GM12878 (cell line): ENCODE measurements around the gene INHA. TPM values are rescaled to one million over a fixed set of nuclear protein-coding genes. Genes with fewer than 3 reads are reported as not detected.

Source experiments
- ATAC-seq: fragments of 200-7000 bp; cut with Tn5 transposase; 3 replicates; pipeline ENCODE4 v1.9.1; 2020; ENCODE audit warnings: mild to moderate bottlenecking, moderate library complexity
- BruUV-seq: library from RNA; stranded (reverse); fragments of 400-500 nt; replicated peaks from 2 replicates; lab custom pipeline; 2021; lab: Mats Ljungman, UMichigan
- CTCF ChIA-PET: fragments of 300-600 bp; sonication (Branson Sonifier 250); formaldehyde crosslinking; extraction: SDS; loops from one replicate; lab custom pipeline; 2021; ENCODE audit warnings: inconsistent platforms; lab: Yijun Ruan, JAX
- POLR2A ChIA-PET: fragments of 350-600 bp; formaldehyde crosslinking; extraction: SDS; loops from one replicate; lab custom pipeline; 2021; ENCODE audit warnings: inconsistent platforms; lab: Charles Lee
- RAD21 ChIA-PET: fragments of 300-600 bp; sonication (Branson Sonifier 250); formaldehyde crosslinking; loops from one replicate; lab custom pipeline; 2023; ENCODE audit warnings: antibody characterized with exemption; ENCODE audit not compliant: unreplicated experiment; lab: Charles Lee
- SMC1A ChIA-PET: fragments of 300-600 bp; sonication (Branson Sonifier 250); formaldehyde crosslinking; loops from one replicate; lab custom pipeline; 2023; ENCODE audit not compliant: unreplicated experiment, uncharacterized antibody; lab: Charles Lee
- DNase-seq: peaks from one replicate; pipeline ENCODE4 v3.0.0-alpha.2; 2011; ENCODE audit warnings: low read depth, low spot score
- FAIRE-seq: peaks from 3 replicates; lab custom pipeline; 2011; peaks lifted over from hg19 to GRCh38; lab: Jason Lieb, UNC
- H2AFZ ChIP-seq: 2 replicates; pipeline ENCODE4 v1.6.0; 2011; ENCODE audit warnings: low read depth, low read length, control low read depth; ENCODE audit not compliant: control insufficient read depth
- H3K27ac ChIP-seq: 2 replicates; pipeline ENCODE4 v1.5.1; 2011; ENCODE audit warnings: control low read depth; ENCODE audit not compliant: control insufficient read depth, insufficient read depth
- H3K27me3 ChIP-seq, 2 experiments: replicated peaks in 1 of 2; 2 replicates each; pipeline versions ENCODE4 v1.6.0 to v1.6.1; 2011; ENCODE audit warnings: low read length in 1 of 2; ENCODE audit not compliant: control insufficient read depth in 2 of 2, insufficient read depth in 2 of 2
- H3K36me3 ChIP-seq, 2 experiments: 2 replicates each; pipeline ENCODE4 v1.5.1; 2011; ENCODE audit warnings: low read length in 1 of 2; ENCODE audit not compliant: control insufficient read depth in 2 of 2, insufficient read depth in 2 of 2
- H3K4me1 ChIP-seq: 2 replicates; pipeline ENCODE4 v1.6.1; 2011; ENCODE audit warnings: mild to moderate bottlenecking, low read length, moderate library complexity, mixed read lengths; ENCODE audit not compliant: control insufficient read depth, insufficient read depth
- H3K4me2 ChIP-seq: 2 replicates; pipeline ENCODE4 v1.6.0; 2011; ENCODE audit warnings: control low read depth; ENCODE audit not compliant: control insufficient read depth, insufficient read depth
- H3K4me3 ChIP-seq: fragments of 200-600 bp; sonication (generic); 2 replicates; pipeline ENCODE4 v1.5.1; 2016
- H3K79me2 ChIP-seq: 2 replicates; pipeline ENCODE4 v1.6.0; 2011; ENCODE audit warnings: low read length; ENCODE audit not compliant: control insufficient read depth, insufficient read depth
- H3K9ac ChIP-seq: 2 replicates; pipeline ENCODE4 v1.8.0; 2011; ENCODE audit warnings: low read length, control low read depth, mixed read lengths; ENCODE audit not compliant: control insufficient read depth, insufficient read depth
- H3K9me3 ChIP-seq: replicated peaks from 3 replicates; pipeline ENCODE4 v1.5.1; 2011; ENCODE audit warnings: mild to moderate bottlenecking, low read length; ENCODE audit not compliant: control insufficient read depth, insufficient read depth
- H4K20me1 ChIP-seq: 2 replicates; pipeline ENCODE4 v1.6.0; 2011; ENCODE audit not compliant: control insufficient read depth, insufficient read depth
- BCL11A ChIP-seq: IDR thresholded peaks from 2 replicates; pipeline ENCODE4 v1.6.1; 2011; ENCODE audit warnings: low read depth, low read length
- EED ChIP-seq: sonication (generic); IDR thresholded peaks from 2 replicates; pipeline ENCODE4 v1.6.1; 2016; ENCODE audit warnings: antibody characterized with exemption, low read depth
- FOS ChIP-seq: IDR thresholded peaks from 3 replicates; pipeline ENCODE4 v1.6.1; 2011; ENCODE audit warnings: borderline replicate concordance; ENCODE audit not compliant: insufficient read length; ENCODE audit errors: extremely low read depth
- GABPA ChIP-seq: IDR thresholded peaks from 2 replicates; pipeline ENCODE4 v1.6.1; 2014; ENCODE audit warnings: antibody characterized with exemption, low read depth, mild to moderate bottlenecking, inconsistent platforms
- HDAC6 ChIP-seq: fragments of 200-600 bp; sonication (generic); IDR thresholded peaks from one replicate; pipeline ENCODE4 v1.8.0; 2017; ENCODE audit warnings: antibody characterized with exemption; ENCODE audit not compliant: unreplicated experiment
- HDGF ChIP-seq: fragments of 450-650 bp; IDR thresholded peaks from 2 replicates; pipeline ENCODE4 v1.6.1; 2016; ENCODE audit warnings: antibody characterized with exemption
- POU2F2 ChIP-seq: IDR thresholded peaks from 3 replicates; pipeline ENCODE4 v1.6.1; 2011; ENCODE audit warnings: low read depth, mild to moderate bottlenecking, low read length, borderline replicate concordance
- SIX5 ChIP-seq: IDR thresholded peaks from 2 replicates; pipeline ENCODE4 v1.6.1; 2011; ENCODE audit warnings: mild to moderate bottlenecking, low read depth, low read length, moderate library complexity; ENCODE audit not compliant: severe bottlenecking
- YBX1 ChIP-seq: fragments of 450-650 bp; IDR thresholded peaks from 2 replicates; pipeline ENCODE4 v1.6.1; 2016; ENCODE audit warnings: antibody characterized with exemption
- ZNF207 ChIP-seq: fragments of 450-650 bp; IDR thresholded peaks from 2 replicates; pipeline ENCODE4 v1.6.1; 2014; ENCODE audit warnings: antibody characterized with exemption, mild to moderate bottlenecking, borderline replicate concordance
- ZSCAN29 ChIP-seq: fragments of 450-650 bp; IDR thresholded peaks from 2 replicates; pipeline ENCODE4 v1.6.1; 2017; ENCODE audit warnings: mild to moderate bottlenecking, moderate library complexity
- WGBS: methylation state at CpG from one replicate; pipeline ENCODE4 v1.1.6; 2016; ENCODE audit warnings: low lambda C conversion rate; ENCODE audit not compliant: insufficient replicate concordance, insufficient coverage; ENCODE audit errors: missing lambda C conversion rate; 5-methylcytosine and 5-hydroxymethylcytosine counted together
- in situ Hi-C: fragments of 300-500 bp; cut with MboI; formaldehyde crosslinking; loops from 9 replicates; pipeline ENCODE4 v1.14.3; 2018; ENCODE audit warnings: mixed read lengths
- intact Hi-C: fragments of 100-400 bp; cut with micrococcal nuclease; formaldehyde crosslinking; loops from one replicate; pipeline ENCODE4 v1.14.2; 2022; ENCODE audit not compliant: unreplicated experiment
- polyA plus RNA-seq, 11 experiments: library from polyadenylated mRNA; depleted of rRNA in 4 of 11; unstranded in 6 of 11; stranded (reverse) in 5 of 11; fragments of >200 nt; fragmentation: Nextera tagmentation in 4 of 11; fragmentation: Illumina TruSeq in 1 of 11; extraction: Ambion mirVana in 4 of 11; extraction: Trizol in 1 of 11; gene quantifications; 1 replicate in 1 of 11; 2 replicates in 10 of 11; pipeline versions ENCODE4 v1.2.1 to v1.2.3, GENCODE V29; 2011 to 2016; ENCODE audit warnings: inconsistent platforms in 2 of 11, missing spikeins in 2 of 11, low read depth in 1 of 11
- total RNA-seq, 4 experiments: library from RNA; depleted of rRNA in 3 of 4; stranded (reverse); fragments of >200 nt in 3 of 4; fragmentation: Illumina TruSeq in 1 of 4; extraction: Trizol in 1 of 4; gene quantifications; 2 replicates each; pipeline versions ENCODE4 v1.2.1 to v1.2.3, GENCODE V29; 2013 to 2021
- TF ChIP-seq, protein P1 (sequence below): fragments of 450-650 bp; IDR thresholded peaks from 2 replicates; pipeline ENCODE4 v1.6.1; 2018; ENCODE audit warnings: borderline replicate concordance, mild to moderate bottlenecking; ENCODE audit not compliant: partially characterized antibody
- TF ChIP-seq, protein P2 (sequence below): fragments of 450-650 bp; IDR thresholded peaks from 2 replicates; pipeline ENCODE4 v1.6.1; 2017; ENCODE audit warnings: mild to moderate bottlenecking, moderate library complexity

The INHA gene
- total and polyA plus RNA-seq, 10 of the 15 experiments (the other 5 are each of a cell fraction or from before 2014, with no cell fraction given): not detected

DNA sequence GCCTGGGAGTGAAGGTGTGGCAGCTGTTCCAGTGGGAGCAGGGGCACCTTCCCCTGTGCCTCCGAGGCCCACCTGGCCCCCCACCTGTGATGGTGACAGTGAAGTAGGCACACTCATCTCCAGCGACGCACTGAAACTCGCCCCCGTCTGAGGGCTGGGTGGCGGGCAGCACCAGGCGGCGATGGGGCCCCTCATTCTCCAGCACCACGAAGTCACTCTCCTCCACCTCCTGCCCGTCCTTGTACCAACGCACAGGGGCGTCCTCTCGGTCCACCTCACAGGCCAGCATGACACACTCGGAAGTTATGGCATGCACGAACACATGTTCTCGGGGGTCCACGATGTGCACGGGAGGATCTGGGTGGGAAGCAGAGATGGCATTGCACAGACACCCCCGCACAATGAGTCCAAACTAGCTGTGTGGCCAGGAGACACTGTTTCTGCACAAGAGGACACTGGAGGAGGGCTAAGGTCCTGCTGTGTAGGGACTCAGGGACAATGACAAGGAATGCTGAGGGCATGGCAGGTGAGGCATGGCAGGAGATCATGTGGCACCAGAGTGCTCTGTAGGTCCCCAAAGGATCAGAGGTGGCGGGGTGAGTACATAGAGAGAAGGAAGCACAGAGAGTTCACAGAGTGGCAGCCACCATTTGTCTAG lies 8.7 kb upstream of the INHA start:
- no peaks in the 10 kb centered on the region for H3K4me1 ChIP-seq
- RAD21 ChIA-PET: no interaction called here
- H3K4me2 ChIP-seq: no peak overlapping the region
- TF ChIP-seq HDAC6: no peak
- TF ChIP-seq SIX5: no peak
- no peak for TF ChIP-seq GABPA
- no peak for TF ChIP-seq BCL11A
- no peak for TF ChIP-seq ZNF207
- TF ChIP-seq, protein P1, sequence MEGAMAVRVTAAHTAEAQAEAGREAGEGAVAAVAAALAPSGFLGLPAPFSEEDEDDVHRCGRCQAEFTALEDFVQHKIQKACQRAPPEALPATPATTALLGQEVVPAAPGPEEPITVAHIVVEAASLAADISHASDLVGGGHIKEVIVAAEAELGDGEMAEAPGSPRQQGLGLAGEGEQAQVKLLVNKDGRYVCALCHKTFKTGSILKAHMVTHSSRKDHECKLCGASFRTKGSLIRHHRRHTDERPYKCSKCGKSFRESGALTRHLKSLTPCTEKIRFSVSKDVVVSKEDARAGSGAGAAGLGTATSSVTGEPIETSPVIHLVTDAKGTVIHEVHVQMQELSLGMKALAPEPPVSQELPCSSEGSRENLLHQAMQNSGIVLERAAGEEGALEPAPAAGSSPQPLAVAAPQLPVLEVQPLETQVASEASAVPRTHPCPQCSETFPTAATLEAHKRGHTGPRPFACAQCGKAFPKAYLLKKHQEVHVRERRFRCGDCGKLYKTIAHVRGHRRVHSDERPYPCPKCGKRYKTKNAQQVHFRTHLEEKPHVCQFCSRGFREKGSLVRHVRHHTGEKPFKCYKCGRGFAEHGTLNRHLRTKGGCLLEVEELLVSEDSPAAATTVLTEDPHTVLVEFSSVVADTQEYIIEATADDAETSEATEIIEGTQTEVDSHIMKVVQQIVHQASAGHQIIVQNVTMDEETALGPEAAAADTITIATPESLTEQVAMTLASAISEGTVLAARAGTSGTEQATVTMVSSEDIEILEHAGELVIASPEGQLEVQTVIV: no peak
- TF ChIP-seq ZSCAN29: no peak
- TF ChIP-seq POU2F2: no peak
- no peak for TF ChIP-seq EED
- TF ChIP-seq, protein P2, sequence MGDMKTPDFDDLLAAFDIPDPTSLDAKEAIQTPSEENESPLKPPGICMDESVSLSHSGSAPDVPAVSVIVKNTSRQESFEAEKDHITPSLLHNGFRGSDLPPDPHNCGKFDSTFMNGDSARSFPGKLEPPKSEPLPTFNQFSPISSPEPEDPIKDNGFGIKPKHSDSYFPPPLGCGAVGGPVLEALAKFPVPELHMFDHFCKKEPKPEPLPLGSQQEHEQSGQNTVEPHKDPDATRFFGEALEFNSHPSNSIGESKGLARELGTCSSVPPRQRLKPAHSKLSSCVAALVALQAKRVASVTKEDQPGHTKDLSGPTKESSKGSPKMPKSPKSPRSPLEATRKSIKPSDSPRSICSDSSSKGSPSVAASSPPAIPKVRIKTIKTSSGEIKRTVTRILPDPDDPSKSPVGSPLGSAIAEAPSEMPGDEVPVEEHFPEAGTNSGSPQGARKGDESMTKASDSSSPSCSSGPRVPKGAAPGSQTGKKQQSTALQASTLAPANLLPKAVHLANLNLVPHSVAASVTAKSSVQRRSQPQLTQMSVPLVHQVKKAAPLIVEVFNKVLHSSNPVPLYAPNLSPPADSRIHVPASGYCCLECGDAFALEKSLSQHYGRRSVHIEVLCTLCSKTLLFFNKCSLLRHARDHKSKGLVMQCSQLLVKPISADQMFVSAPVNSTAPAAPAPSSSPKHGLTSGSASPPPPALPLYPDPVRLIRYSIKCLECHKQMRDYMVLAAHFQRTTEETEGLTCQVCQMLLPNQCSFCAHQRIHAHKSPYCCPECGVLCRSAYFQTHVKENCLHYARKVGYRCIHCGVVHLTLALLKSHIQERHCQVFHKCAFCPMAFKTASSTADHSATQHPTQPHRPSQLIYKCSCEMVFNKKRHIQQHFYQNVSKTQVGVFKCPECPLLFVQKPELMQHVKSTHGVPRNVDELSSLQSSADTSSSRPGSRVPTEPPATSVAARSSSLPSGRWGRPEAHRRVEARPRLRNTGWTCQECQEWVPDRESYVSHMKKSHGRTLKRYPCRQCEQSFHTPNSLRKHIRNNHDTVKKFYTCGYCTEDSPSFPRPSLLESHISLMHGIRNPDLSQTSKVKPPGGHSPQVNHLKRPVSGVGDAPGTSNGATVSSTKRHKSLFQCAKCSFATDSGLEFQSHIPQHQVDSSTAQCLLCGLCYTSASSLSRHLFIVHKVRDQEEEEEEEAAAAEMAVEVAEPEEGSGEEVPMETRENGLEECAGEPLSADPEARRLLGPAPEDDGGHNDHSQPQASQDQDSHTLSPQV: no peak
- no peak for TF ChIP-seq FOS
- no peak for TF ChIP-seq YBX1
- TF ChIP-seq HDGF: no peak
- TF ChIP-seq, all 136 proteins: peak for 0
- BruUV-seq: no TSS peak
- ChIA-PET CTCF (interaction anchor here (0.9 kb wide), 1 partner anchor 21 kb away, joined by 3 read pairs; no protein-coding TSS in a partner anchor), SMC1A (no interaction called here), POLR2A (no interaction called here)
- H3K9me3 ChIP-seq: no peaks in the 10 kb centered on the region
- H3K9ac ChIP-seq: no peak overlapping the region
- no peak for DNase-seq
- H3K27ac ChIP-seq: no peak overlapping the region
- no peaks in the 10 kb centered on the region for H3K36me3 ChIP-seq
- no peak for FAIRE-seq
- no peak overlapping the region for H2AFZ ChIP-seq
- H3K79me2 ChIP-seq: no peaks in the 10 kb centered on the region
- intact Hi-C loops: no loop called here
- in situ Hi-C loops: no loop called here
- H3K4me3 ChIP-seq: no peak overlapping the region
- no peaks in the 10 kb centered on the region for H4K20me1 ChIP-seq
- ATAC-seq: no peak
- peaks cover 0 to 2% of the 10 kb centered on the region in 2 experiments; a peak in 2 of 4 replicates for H3K27me3 ChIP-seq
- WGBS: 17% methylated on average over 20 of the region's 20 CpGs
